Effector memory CD4-positive, alpha-beta T cell (primary cell): ENCODE data around the gene PSENEN.
"Not testable (repeated sequence)": the region's sequence is repeated elsewhere in the genome, so short reads cannot be mapped to it uniquely, and the experiment has no call there.

Source experiments
- DNase-seq, 3 donors: peaks; one replicate each; pipeline ENCODE4 v3.0.0-alpha.2; 2020
- H3K27ac ChIP-seq: 2 replicates; pipeline ENCODE4 v1.7.0; 2013; ENCODE audit warnings: mild to moderate bottlenecking, low read length, moderate library complexity; ENCODE audit not compliant: insufficient read depth, poor library complexity, severe bottlenecking
- H3K27me3 ChIP-seq: replicated peaks from 2 replicates; pipeline ENCODE4 v1.7.0; 2013; ENCODE audit warnings: mild to moderate bottlenecking, low read length; ENCODE audit not compliant: insufficient read depth, control insufficient read depth, poor library complexity, severe bottlenecking
- H3K36me3 ChIP-seq: 2 replicates; pipeline ENCODE4 v1.7.0; 2013; ENCODE audit warnings: mild to moderate bottlenecking, low read length, moderate library complexity; ENCODE audit not compliant: control insufficient read depth, insufficient read depth
- H3K4me1 ChIP-seq: 2 replicates; pipeline ENCODE4 v1.7.0; 2013; ENCODE audit warnings: low read length, mild to moderate bottlenecking; ENCODE audit not compliant: control insufficient read depth, insufficient read depth, poor library complexity, severe bottlenecking
- H3K4me3 ChIP-seq: 2 replicates; pipeline ENCODE4 v1.7.0; 2013; ENCODE audit warnings: low read length, low read depth, mild to moderate bottlenecking; ENCODE audit not compliant: insufficient read depth, poor library complexity, severe bottlenecking
- H3K9me3 ChIP-seq: 2 replicates; pipeline ENCODE4 v1.7.0; 2013; ENCODE audit warnings: mild to moderate bottlenecking, low read length, moderate library complexity; ENCODE audit not compliant: control insufficient read depth

The PSENEN gene

DNA sequence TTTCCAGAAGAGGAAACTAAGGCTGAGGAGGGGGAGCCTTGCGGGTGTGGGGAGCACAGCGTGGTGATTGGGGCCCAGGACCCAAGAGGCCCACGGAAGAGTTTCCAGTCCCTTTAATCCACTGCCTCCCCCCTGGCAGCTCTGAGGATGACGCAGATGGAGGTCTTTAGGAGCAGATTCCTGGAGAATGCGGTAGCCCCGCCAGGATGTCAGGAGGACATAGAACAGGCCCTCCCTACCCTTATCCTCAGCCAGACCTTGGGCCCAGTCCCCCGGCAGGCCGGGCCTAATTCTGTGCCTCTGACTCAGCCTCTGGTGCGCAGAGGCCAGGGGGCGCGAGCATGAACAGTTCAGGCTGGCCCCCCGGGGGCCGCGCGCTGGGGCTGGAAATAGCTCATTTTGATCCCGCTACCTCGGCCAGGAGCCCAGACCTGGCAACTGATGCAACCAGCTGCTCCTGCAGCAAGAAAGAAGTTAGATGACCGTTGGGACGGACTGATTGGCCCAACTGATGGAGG, 11.8 kb downstream of the PSENEN start:
- Histone ChIP-seq H3K36me3 (peaks cover 23% of the 10 kb centered on the region), H3K27ac (no peak overlapping the region), H3K4me3 (peak overlapping the region; percentile 37), H3K4me1 (peaks cover 28% of the 10 kb centered on the region), H3K27me3 (no peaks in the 10 kb centered on the region), H3K9me3 (no peaks in the 10 kb centered on the region)
- DNase-seq = no peak

DNA sequence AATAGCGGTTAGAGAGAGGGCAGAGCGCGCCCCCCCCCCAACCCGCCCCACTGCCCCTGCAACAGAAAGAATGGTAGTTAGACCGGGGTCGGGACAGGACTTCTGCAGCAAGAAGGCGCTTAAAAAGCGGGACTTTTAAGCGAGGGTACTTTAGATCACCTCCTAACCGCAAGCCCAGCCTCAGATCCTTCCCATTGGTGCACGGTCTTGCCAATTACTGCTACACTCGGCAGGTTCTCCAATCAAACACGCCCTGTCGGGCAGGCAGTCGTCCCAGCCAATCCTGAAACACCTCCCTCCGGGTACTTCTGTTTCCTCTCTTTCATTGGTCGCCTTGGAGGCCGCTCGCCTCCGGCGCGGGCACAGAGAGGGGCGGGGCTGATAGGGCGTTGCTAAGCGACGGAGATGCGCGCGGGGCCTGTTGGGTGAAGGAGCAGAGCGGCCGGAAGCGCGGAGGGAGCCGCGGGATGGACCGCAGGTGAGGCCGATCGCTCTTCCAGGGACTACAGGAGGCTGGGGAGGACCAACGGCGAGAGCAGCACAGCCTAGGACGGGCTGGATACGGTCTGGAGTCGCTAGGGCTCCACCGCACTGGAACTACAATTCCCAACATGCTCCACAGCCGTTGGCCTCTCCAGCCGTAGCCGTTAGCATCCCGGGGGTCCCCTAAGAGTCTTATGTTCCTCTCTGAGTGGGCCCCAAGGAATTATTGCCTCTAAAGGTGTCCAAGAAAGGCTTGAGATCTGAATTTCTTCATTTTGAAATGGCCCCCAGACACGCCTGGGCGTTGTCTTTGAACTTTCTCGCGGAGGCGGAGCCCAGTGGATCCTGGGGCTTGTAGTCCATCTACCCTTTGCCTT, 12.5 kb downstream of the PSENEN start, which contains the start of gene PROSER3:
Gene PROSER3 (plus strand): TSS at position 428 of the 860 bp plus-strand sequence. CDS start 40 bp downstream, at position 468.
- no peaks in the 10 kb centered on the region for H3K27me3 ChIP-seq
- no peaks in the 10 kb centered on the region for H3K9me3 ChIP-seq
- peak; percentile 96 to 99 (median 98) for DNase-seq
- peaks cover 16% of the 10 kb centered on the region for H3K36me3 ChIP-seq
- peak within 1 kb of the TSS; percentile 79 for H3K4me3 ChIP-seq
- peaks cover 28% of the 10 kb centered on the region for H3K4me1 ChIP-seq
- peak within 1 kb of the TSS; percentile 90 for H3K27ac ChIP-seq

DNA sequence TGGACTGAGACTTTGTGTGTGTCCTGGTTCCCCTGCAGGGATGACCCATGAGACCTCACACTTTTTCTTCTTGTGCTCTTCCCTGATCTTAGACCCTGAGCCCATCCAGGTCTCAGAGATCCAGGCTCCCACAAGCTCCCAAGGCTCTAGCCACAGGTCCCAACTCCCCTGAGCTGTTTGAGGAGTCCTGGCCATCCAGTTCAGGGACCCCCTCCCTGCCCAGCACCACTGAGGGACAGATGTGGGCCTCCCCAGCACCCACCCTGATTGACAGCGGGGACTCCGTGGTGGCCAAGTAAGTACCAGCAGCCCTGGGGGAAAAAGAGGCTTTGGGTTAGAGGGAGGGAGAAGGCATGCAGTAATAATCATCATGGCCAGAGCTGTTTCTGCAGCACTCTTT, 14.2 kb downstream of the PSENEN start:
- Histone ChIP-seq H3K27ac (no peak overlapping the region), H3K4me1 (peaks cover 28% of the 10 kb centered on the region)
- no peak for DNase-seq

DNA sequence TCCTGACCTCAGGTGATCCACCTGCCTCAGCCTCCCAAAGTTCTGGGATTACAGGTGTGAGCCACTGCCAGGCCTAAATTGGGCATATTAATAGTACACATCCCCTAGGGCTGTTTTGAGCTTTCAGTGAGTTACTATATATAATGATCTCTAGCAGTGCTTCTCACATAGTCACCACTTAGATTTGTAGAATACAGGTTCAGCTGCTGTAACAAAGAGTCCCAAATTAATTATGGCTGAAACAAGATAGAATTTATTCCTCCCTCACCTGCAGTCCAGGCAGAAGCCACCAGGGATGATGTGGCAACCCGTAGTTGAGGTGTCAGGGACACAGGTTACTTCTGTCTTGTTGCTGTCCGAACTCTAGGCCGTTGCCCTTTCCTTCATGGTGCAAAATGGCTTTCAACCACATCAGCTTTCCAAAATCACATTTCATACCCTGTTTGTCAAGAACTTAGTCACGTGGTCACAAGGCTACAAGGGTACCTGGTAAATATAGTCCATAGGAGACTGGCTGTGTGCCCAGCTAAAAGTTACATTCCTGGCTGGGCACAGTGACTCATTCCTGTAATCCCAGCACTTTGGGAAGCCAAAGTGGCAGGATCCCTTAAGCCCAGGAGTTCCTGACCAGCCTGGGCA, 15.4 kb downstream of the PSENEN start:
- no peak overlapping the region for H3K4me3 ChIP-seq
- no peak for DNase-seq
- peaks cover 20% of the 10 kb centered on the region for H3K4me1 ChIP-seq
- H3K9me3 ChIP-seq = no peaks in the 10 kb centered on the region
- H3K27ac ChIP-seq = no peak overlapping the region
- no peaks in the 10 kb centered on the region for H3K27me3 ChIP-seq
- peaks cover 19% of the 10 kb centered on the region for H3K36me3 ChIP-seq

More for the DNA sequence above, 14.2 kb downstream of the PSENEN start:
- Histone ChIP-seq H3K9me3 (no peaks in the 10 kb centered on the region), H3K4me3 (no peak overlapping the region), H3K27me3 (no peaks in the 10 kb centered on the region), H3K36me3 (peaks cover 11% of the 10 kb centered on the region)

DNA sequence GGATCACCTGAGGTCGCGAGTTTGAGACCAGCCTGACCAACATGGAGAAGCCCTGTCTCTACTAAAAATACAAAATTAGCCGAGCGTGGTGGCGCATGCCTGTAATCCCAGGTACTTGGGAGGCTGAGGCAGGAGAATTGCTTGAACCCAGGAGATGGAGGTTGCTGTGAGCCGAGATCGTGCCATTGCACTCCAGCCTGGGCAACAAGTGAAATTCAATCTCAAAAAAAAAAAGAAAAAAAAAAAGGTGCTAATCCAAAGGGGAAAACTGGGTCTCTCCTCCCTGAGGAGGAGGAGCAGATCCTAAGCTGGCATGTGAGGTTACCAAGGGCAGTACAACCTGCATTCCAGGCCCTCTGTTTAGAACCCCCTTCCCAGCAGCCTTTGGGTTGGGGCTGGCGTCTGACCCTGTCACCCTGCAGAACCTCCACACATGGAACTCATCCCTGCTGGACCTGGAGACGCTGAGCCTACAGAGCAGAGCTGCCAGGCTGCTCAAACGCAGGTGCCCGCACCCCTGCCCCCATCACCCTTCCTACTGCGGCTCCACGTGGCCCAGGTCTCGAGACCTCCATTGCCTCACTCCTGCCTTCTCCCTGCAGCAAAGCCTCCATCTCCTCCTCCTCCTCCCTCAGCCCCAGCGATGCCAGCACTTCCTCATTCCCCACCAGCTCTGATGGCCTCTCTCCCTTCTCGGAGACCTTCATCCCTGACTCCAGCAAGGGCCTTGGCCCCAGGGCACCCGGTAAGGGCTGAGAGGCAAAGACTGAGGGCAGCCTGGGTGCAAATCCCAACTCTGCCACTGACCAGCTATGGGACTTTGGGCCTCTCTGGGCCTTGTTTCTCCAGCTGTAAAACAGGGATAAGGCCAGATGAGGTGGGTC, 19.2 kb downstream of the PSENEN start:
- no peaks in the 10 kb centered on the region for H3K27me3 ChIP-seq
- DNase-seq = no peak
- no peak overlapping the region for H3K4me3 ChIP-seq
- no peaks in the 10 kb centered on the region for H3K9me3 ChIP-seq
- no peak overlapping the region for H3K27ac ChIP-seq
- peaks cover 35% of the 10 kb centered on the region for H3K36me3 ChIP-seq
- no peaks in the 10 kb centered on the region for H3K4me1 ChIP-seq

DNA sequence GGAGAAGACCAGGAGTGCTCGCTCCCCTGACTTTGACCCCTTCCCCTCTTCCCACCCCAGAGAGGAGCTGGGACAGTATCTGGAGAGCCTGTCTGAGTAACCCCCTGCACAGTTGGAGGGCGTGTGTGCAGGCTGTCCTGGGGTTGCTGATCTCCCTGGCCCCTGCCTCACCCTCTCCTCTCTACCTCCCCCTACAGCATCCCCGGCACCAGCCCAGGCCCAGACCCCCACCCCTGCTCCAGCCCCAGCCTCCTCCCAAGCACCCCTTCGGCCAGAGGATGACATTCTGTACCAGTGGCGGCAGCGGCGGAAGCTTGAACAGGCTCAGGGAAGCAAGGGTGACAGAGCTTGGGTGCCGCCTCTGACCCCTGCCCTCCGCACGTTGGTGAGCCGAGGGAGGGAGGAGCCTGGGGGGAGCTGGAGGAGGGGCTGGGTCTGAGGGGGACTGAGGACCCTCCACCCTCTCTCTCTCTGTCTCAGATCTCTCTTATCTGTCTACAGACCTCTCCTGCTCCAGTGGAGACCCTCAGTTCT, 21.2 kb downstream of the PSENEN start:
- Histone ChIP-seq H3K4me1 (no peaks in the 10 kb centered on the region), H3K27ac (no peak overlapping the region), H3K27me3 (no peaks in the 10 kb centered on the region), H3K36me3 (peaks cover 35% of the 10 kb centered on the region), H3K4me3 (no peak overlapping the region), H3K9me3 (no peaks in the 10 kb centered on the region)
- DNase-seq = no peak

DNA sequence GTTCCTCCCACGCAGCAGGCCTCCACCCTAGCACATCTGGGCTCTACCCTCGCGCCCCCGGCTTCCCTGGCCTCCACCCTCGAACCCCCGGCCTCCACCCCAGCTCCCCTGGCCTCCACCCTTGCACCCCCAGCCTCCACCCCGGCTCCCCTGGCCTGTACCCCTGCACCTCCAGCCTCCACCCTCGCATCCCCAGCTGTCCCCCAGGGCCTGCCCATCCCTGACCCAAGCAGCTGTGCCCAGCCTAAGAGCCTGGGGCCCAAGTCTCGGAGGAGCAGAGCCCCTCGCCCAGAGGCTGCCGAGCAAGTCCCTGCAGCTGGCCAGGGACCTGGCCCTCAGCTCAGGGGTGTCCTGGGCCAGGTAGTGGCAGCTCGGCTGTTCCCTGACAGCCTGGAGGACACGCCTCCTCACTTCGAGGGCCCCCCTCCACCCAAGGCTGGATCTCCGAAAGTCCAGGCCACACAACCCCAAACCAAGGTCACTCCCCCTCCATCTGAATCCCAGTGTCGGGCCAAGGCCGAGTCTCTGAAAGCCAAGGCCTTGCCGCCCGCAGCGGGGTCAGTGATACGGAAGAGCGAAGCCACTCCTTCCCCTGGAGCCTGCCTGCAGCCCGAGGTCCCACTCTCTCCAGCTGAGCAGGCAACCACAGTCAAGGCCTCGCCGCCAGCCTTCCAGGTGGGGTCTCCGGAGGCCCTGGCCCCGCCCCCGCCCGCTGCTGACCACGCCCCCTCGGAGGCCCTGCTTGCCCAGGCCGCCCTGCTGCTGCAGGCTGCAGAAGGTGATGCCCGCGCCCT, 22.0 kb downstream of the PSENEN start:
- H3K36me3 ChIP-seq = peaks cover 30% of the 10 kb centered on the region
- no peaks in the 10 kb centered on the region for H3K4me1 ChIP-seq
- H3K9me3 ChIP-seq = no peaks in the 10 kb centered on the region
- DNase-seq = no peak
- H3K27me3 ChIP-seq = no peaks in the 10 kb centered on the region
- no peak overlapping the region for H3K4me3 ChIP-seq
- no peak overlapping the region for H3K27ac ChIP-seq

DNA sequence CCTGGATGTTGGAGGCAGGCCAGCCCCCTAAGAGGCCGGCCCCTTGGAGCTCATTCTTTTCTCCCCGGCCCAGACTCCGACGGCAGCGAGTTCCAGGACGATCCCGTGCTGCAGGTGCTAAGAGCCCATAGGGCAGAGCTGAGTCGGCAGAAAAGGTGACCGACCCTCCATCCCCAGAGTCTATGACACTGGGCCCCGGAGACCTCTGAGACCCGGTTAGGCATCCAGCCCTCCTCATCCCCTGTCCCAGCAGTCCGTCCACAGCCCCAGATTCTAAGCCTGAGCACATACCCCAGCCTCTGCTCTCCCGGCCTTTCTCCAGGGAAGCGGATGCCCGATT, 22.6 kb downstream of the PSENEN start:
- no peaks in the 10 kb centered on the region for H3K27me3 ChIP-seq
- H3K4me3 ChIP-seq = no peak overlapping the region

DNA sequence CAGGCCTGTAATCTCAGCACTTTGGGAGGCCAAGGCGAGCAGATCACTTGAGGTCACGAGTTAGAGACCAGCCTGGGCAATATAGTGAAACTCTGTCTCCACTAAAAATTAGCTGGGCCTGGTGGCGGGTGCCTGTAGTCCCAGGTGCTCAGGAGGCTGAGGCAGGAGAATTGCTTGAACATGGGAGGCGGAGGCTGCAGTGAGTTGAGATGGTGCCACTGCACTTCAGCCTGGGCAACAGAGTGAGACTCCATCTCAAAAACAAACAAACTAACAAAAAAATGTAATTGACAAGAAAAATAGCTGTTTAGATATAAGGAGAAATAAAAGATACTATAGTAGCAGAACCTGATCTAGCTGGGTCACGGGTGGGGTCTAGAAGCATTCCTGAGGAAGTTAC, 26.9 kb downstream of the PSENEN start:
- H3K9me3 ChIP-seq, DNase-seq, H3K27me3 ChIP-seq, H3K4me3 ChIP-seq, H3K27ac ChIP-seq: not testable (repeated sequence)
- Histone ChIP-seq H3K36me3 (peaks cover 12% of the 10 kb centered on the region), H3K4me1 (peaks cover 17% of the 10 kb centered on the region)

More for the DNA sequence above, 22.6 kb downstream of the PSENEN start:
- Histone ChIP-seq H3K27ac (no peak overlapping the region), H3K4me1 (no peaks in the 10 kb centered on the region), H3K36me3 (peaks cover 30% of the 10 kb centered on the region), H3K9me3 (no peaks in the 10 kb centered on the region)
- no peak for DNase-seq
